GM20000 (cell line): ENCODE results near the gene KCNH6.

Experiments
- DNase-seq: peaks from one replicate; pipeline ENCODE4 v3.0.0; 2012; ENCODE audit warnings: low spot score
- CTCF ChIP-seq: IDR thresholded peaks from 2 replicates; pipeline ENCODE4 v1.5.1; 2012; ENCODE audit warnings: mild to moderate bottlenecking, control low read depth; ENCODE audit errors: extremely low read depth, missing control alignments

Gene KCNH6, protein sequence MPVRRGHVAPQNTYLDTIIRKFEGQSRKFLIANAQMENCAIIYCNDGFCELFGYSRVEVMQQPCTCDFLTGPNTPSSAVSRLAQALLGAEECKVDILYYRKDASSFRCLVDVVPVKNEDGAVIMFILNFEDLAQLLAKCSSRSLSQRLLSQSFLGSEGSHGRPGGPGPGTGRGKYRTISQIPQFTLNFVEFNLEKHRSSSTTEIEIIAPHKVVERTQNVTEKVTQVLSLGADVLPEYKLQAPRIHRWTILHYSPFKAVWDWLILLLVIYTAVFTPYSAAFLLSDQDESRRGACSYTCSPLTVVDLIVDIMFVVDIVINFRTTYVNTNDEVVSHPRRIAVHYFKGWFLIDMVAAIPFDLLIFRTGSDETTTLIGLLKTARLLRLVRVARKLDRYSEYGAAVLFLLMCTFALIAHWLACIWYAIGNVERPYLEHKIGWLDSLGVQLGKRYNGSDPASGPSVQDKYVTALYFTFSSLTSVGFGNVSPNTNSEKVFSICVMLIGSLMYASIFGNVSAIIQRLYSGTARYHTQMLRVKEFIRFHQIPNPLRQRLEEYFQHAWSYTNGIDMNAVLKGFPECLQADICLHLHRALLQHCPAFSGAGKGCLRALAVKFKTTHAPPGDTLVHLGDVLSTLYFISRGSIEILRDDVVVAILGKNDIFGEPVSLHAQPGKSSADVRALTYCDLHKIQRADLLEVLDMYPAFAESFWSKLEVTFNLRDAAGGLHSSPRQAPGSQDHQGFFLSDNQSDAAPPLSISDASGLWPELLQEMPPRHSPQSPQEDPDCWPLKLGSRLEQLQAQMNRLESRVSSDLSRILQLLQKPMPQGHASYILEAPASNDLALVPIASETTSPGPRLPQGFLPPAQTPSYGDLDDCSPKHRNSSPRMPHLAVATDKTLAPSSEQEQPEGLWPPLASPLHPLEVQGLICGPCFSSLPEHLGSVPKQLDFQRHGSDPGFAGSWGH

GRCh38 chr17:63523253-63523855 is at the start of gene KCNH6:
KCNH6 (plus strand) TSS chr17:63523358; CDS start chr17:63523414, 56 bp downstream.
- no peak for TF ChIP-seq CTCF
- no peak for DNase-seq

GRCh38 chr17:63474174-63474573 is 49.0 kb upstream of the KCNH6 start:
- TF ChIP-seq CTCF = no peak
- DNase-seq = no peak

DNA sequence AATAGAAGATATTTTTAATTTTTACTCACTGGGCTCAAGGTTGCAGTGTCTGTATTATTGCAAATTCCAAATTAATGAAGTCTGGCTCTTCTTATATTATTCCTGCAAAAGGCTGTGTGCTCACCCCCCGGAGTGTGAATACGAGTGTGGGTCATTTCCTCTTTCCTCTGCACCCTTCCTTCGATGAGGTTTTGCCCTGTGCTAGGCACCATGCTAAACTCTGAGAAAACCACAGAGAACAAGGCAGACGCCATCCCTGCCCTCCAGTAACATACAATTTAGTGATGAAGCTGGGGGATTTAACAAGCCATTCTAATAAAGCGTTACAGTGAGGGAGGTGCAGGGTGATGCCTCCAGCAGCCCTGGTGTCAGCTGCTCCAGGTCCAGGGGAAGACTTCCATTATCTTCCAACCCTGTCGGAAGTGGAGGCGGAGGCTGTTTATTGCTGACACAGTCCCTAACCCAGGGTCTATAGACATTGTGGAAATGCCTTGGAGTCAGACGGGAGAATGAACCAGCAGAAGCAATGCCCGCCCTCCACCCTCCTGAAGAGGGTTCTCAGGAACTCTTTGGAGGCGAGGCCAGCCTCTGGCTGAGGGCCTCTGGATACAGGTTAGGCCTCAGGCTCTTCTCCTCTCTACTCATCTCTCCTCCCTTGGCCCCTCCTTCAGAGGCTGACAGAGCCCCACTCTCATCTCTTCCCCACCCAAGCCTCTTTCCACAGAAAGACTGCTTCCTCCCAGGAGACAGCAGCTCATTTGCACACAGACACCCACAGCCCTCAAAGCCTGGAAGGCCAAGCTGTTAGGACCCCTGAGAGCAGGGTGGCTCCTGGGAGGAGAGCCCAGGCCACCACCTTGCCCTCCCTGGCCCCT is 48.3 kb upstream of the KCNH6 start:
- DNase-seq = no peak
- TF ChIP-seq CTCF = no peak

- DNase-seq = no peak
- TF ChIP-seq CTCF = no peak
Measured at GRCh38 chr17:63475491-63476412, 47.4 kb upstream of the KCNH6 start.

- DNase-seq = peak; percentile 58
- TF ChIP-seq CTCF = no peak
Measured at GRCh38 chr17:63476459-63476853, 46.7 kb upstream of the KCNH6 start.
